D721Med (cell line): Measurements from ENCODE around the gene KCNK17.
A peak's percentile ranks its signal among the peaks of the same experiment; 100 is the strongest.

Source experiments
- DNase-seq: peaks from one replicate; pipeline ENCODE4 v3.0.0; 2011; ENCODE audit warnings: low spot score; ENCODE audit not compliant: insufficient read length
- FAIRE-seq: peaks from 2 replicates; lab custom pipeline; 2011; peaks lifted over from hg19 to GRCh38; lab: Jason Lieb, UNC
- CTCF ChIP-seq: IDR thresholded peaks from 2 replicates; pipeline ENCODE4 v1.5.1; 2012; ENCODE audit warnings: mild to moderate bottlenecking, control low read depth; ENCODE audit not compliant: insufficient read depth; ENCODE audit errors: missing control alignments

The KCNK17 gene

GRCh38 chr6:39353698-39354315 is 39.6 kb upstream of the KCNK17 start:
- FAIRE-seq (no peak), DNase-seq (no peak)
- TF ChIP-seq CTCF, result no peak

- no peak for TF ChIP-seq CTCF
- no peak for FAIRE-seq
- no peak for DNase-seq
These were observed 36.7 kb upstream of the KCNK17 start for GRCh38 chr6:39350723-39351505.

- no peak for FAIRE-seq
- no peak for TF ChIP-seq CTCF
These were observed 34.5 kb upstream of the KCNK17 start for GRCh38 chr6:39348740-39349139.

GRCh38 chr6:39347906-39348585 is 33.8 kb upstream of the KCNK17 start:
- DNase-seq (peak; percentile 88), FAIRE-seq (no peak)
- peak; percentile 81 for TF ChIP-seq CTCF

More at GRCh38 chr6:39348740-39349139, 34.5 kb upstream of the KCNK17 start:
- no peak for DNase-seq

- FAIRE-seq (no peak), DNase-seq (no peak)
- TF ChIP-seq CTCF, result no peak
These were observed 33.0 kb upstream of the KCNK17 start for GRCh38 chr6:39347206-39347605.

- DNase-seq, result no peak
- FAIRE-seq, result no peak
- no peak for TF ChIP-seq CTCF
These were observed 30.6 kb upstream of the KCNK17 start for GRCh38 chr6:39344821-39345280.

- no peak for DNase-seq
- FAIRE-seq, result no peak
- no peak for TF ChIP-seq CTCF
These were observed 29.2 kb upstream of the KCNK17 start for GRCh38 chr6:39343396-39343870.
